ENCODE measurements around the gene OR5H14.

DNA sequence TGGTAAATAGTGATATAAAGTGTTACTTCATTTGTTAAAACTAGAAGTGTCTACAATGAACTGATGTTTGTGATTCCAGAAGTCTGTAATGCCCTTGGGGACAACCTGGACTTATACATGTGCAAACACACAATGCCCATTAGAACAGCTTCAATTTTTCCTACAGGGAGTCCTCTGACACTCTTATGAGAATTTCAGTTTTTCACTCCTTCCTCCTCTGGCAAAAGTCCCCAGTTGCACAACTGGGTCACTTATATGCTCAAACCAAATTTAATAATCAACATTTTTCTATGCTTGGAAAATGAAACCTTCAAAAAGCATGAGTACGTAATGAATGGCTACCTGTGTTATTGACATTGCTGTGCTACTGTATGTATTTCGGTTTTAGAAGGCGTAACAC, 19.1 kb downstream of the OR5H14 start, which contains the start of gene OR5H15:
- TF ChIP-seq POLR2AphosphoS5 (IDR thresholded peaks at IDR 0.05; ENCODE audit: low read depth, low read length) (no peak), CTCF (IDR thresholded peaks at IDR 0.05) (no peak)
